GM18951 (cell line): ENCODE results near the gene CKB.

Experiments used
- POLR2A ChIP-seq: IDR thresholded peaks from 4 replicates; pipeline ENCODE4 v1.6.1; 2011; ENCODE audit warnings: mild to moderate bottlenecking; ENCODE audit not compliant: insufficient read length, insufficient read depth; ENCODE audit errors: extremely low read depth
- in situ Hi-C: fragments of 300-500 bp; cut with MboI; formaldehyde crosslinking; loops from one replicate; pipeline ENCODE4 v1.12.0; 2022; ENCODE audit warnings: low sequenced_read_pairs, mixed read lengths, inconsistent platforms; ENCODE audit not compliant: unreplicated experiment

Gene CKB

GRCh38 chr14:103538291-103539055, 15.8 kb upstream of the CKB start:
- in situ Hi-C loops: no loop called here
- TF ChIP-seq POLR2A: peak; percentile 11

- no peak for TF ChIP-seq POLR2A
- in situ Hi-C loops: no loop called here
Observed at GRCh38 chr14:103537175-103537990, 14.8 kb upstream of the CKB start.

GRCh38 chr14:103536693-103537092, 14.1 kb upstream of the CKB start:
- no peak for TF ChIP-seq POLR2A
- in situ Hi-C loops: no loop called here

GRCh38 chr14:103535891-103536565, 13.4 kb upstream of the CKB start:
- in situ Hi-C loops: no loop called here
- TF ChIP-seq POLR2A: no peak

DNA sequence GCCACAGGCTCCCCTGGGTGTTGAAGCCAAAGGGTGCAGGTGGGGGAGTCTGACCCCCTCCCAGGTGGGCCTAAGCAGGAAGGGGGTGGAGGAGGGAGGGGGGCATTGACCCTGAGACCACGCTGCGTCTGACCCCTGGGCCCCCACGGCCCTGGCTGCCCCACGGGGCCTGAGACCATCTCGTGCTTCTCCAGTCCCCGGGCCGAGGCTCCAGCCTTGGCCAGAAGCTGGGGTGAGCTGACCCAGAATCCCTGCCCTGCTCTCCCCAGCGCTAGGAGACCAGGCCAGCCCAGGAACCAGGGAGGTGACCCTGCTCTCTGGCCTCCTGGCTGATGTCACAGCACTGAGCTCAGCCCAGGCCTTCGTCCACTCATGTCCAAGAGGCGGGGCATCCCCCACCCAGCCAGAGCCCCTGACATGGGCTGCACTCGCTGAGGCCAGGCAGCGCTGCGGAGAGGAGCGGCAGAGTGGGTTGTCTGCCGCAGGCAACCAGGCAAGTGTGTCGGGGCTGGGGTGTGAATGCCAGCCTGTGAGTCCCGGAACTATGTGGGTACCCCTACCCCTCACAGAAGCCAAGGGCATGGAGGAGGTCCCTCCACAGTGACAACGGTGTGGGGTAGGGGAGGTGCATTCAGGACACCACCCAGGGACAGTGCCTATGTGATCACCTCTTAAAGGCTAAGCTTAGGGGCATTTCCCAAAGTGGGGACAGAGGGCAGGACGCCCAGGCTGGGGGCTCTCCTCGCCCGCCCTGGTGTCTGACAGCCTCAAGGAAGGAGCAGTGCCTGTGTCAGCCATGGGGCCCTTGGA, 12.7 kb upstream of the CKB start:
- TF ChIP-seq POLR2A: peak; percentile 15
- in situ Hi-C loops: no loop called here

- in situ Hi-C loops: no loop called here
- no peak for TF ChIP-seq POLR2A
Observed at GRCh38 chr14:103534576-103535061, 12.0 kb upstream of the CKB start.

- TF ChIP-seq POLR2A: no peak
- in situ Hi-C loops: no loop called here
Observed at GRCh38 chr14:103533999-103534575, 11.5 kb upstream of the CKB start.

GRCh38 chr14:103533137-103533998, 10.7 kb upstream of the CKB start:
- no peak for TF ChIP-seq POLR2A
- in situ Hi-C loops: no loop called here

DNA sequence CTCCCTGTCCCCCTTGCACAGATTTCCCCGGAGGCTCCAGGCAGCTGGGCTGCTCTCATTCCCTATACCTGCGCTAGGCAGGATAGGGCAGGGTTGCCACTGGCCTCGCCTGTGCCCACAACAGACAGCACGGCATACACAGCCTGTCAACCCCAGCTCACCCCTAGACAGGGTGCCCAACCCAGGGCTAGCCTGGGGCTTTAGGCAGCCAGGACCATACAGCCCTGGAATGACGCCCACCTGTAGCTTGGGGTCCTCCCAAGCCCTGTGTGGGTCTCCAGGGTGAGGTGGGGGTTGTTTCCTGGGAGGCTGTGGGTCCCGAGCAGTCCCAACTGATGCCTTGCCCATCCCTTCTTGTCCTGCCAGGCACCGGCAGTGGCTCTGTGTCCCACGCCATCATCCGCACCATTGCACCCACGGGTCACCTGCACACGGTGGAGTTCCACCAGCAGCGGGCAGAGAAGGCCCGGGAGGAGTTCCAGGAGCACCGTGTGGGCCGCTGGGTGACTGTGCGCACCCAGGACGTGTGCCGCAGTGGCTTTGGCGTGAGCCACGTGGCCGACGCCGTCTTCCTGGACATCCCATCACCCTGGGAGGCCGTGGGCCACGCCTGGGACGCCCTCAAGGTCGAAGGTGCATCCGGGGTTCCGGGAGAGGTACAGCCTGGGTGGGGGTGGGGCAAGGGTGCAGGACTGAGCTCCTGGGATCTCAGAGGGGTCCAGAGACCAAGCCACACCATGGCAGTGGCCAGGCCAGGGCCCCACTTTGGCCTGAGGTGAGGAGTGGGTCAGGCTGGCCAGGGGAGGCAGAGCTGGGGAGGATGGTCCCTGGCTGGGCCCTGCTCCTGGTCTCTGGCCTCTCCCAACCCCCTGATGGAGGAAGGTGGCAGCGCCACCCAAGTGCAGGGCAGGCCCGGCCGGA, 9.8 kb upstream of the CKB start:
- TF ChIP-seq POLR2A: no peak
- in situ Hi-C loops: no loop called here

DNA sequence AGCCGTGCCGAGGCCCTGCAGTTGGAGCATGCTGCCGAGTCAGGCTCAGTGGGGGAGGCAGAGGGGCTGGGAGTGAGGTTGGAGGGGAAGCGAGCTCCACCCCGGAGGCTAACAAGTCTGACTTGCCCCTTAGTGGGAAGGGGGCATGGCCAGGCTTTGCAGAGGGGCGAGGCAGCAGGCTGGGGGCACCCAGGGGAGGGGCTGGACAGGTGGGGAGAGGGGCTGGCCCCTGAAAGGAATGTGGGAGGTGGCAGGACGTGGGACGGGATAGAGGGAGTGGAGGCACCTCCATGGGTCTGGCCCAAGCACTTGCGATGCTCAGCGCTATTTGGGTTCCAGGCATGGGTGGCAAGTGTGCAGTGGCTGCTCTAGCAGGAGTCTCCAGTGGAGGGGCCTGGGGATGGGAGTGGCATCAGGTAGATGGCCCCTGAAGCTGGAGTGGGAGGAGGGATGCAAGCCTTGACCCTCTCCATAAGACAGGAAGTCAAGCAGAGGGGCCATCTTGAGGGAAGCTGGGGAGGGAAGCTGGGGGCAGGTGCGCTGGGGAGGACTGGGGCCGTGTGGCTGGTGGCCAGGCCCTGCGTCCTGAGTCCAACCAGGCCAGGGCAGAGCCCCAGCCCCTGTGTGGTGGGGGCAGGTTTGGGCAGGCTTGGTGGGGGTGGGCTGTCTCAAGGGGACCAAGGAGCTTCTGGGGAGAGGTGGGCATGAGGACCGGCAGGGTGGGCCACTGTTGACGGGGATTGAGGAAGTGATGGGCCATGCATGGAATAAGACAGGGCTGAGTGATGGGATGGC, 9.0 kb upstream of the CKB start:
- in situ Hi-C loops: no loop called here
- no peak for TF ChIP-seq POLR2A
